Activated CD8-positive, alpha-beta memory T cell treated with anti-CD3 and anti-CD28 coated beads, Interleukin-2, amount 50 U/mL, for 4 hours (primary cell): ENCODE measurements around the gene TMPRSS4.

ENCODE experiments used
- DNase-seq: peaks from one replicate; pipeline ENCODE4 v3.0.0-alpha.2; 2020

Gene TMPRSS4

GRCh38 chr11:118138839-118139420, 62.1 kb downstream of the TMPRSS4 start:
- DNase-seq = no peak

DNA sequence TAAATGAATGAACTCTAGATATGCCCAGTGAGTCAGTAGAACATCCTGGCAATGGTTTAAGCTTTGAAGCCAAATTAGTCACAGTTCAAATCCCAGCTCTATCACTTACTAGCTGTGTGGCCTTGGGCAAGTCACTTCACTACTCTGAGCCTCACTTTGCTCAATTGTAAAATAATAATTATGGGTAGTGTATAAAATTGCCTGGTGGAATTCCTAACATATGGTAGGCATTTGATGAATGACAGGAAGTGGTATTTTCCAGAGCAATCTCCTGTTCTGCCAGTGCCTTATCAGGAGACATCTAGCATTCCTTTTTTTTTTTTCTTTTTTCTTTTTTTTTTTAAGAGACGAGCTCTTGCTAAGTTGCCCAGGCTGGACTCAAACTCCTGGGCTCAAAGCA, 62.7 kb downstream of the TMPRSS4 start:
- no peak for DNase-seq

GRCh38 chr11:118142081-118142480, 65.2 kb downstream of the TMPRSS4 start:
- DNase-seq = no peak

DNA sequence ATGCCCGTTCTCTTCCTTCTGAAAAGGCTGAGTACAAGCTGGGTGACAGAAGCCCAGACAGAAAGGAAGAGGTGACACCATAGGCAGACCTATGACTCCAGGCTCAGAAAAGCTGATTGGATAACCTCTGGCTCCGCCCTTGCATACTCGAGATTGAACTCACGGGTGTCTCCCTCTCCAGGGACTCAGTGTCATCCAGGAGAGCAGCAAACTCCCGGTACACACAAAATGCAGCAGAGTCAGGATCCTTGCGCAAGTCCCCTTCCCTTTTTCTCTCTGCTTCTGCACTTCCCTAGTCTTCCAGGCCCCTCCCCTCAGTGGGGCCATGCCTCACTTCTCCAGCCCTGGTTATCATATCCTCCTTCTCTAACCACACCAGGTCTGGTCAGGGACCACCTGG, 65.9 kb downstream of the TMPRSS4 start:
- no peak for DNase-seq

- DNase-seq = no peak
Observed at GRCh38 chr11:118143661-118144185, 66.8 kb downstream of the TMPRSS4 start.

- no peak for DNase-seq
Observed at GRCh38 chr11:118144301-118145268, 67.7 kb downstream of the TMPRSS4 start.

- DNase-seq = peak; percentile 86
Observed at GRCh38 chr11:118145285-118146227, 68.7 kb downstream of the TMPRSS4 start.

- DNase-seq = no peak
Observed at GRCh38 chr11:118146554-118146953, 69.7 kb downstream of the TMPRSS4 start.

DNA sequence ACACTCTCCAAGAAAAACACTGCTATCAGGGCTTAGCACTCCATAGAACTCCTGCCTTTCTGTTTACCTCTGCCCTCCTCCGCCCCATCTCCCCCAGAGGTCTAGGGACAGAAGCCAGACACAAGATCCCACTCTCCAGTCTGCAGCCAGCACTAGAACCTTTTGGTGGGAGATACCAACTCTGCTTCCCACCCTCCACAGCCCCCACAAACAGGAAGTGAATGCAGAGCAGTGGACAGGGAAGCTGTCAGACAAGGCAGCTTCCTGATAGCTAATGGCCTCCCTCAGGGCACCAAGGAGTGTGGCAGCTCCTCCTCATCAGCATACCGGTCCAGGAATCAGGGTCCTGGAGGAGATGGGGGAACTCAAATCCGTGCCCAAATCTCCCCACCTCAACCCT, 70.6 kb downstream of the TMPRSS4 start:
- no peak for DNase-seq

DNA sequence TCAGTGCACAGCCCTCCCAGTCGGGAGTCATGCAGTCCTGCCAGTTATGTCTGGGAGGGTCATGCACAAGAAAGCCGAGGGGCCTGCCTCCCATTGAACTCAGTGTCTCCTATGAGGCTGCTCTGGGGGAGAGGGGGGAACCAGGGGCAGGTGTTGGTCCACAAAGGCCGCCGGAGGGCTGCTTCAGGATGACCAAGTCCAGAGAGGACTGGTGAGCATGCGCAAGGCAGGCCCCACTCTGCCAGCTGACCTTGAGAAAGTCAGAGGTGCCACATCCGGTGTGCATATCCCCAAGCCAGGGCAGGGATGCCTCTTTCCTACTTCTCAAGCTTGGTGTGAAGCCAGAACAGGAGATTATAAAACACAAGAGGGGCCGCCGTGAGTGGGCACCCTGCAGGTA, 71.4 kb downstream of the TMPRSS4 start:
- DNase-seq = no peak

- no peak for DNase-seq
Observed at GRCh38 chr11:118148856-118149255, 72.0 kb downstream of the TMPRSS4 start.

DNA sequence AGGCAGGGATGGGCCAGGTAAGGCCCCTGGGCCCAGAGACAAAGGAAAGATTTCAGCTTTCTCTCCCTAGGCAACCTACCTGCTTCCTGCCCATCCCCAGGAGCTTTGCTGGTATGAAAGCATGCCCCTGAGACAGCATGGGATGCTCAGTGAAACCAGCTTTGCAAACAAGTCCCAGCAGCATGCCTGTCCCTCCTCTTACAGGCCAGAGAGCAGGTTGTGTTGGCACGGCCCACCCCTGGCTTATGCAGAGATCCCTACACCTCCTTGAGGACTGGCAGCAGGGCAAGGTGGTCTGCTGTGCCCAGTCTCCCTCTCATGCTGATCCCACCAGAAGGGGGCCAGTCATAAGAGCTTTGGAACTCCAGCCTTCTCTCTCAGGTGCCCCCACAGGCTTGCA, 72.6 kb downstream of the TMPRSS4 start:
- DNase-seq = no peak

DNA sequence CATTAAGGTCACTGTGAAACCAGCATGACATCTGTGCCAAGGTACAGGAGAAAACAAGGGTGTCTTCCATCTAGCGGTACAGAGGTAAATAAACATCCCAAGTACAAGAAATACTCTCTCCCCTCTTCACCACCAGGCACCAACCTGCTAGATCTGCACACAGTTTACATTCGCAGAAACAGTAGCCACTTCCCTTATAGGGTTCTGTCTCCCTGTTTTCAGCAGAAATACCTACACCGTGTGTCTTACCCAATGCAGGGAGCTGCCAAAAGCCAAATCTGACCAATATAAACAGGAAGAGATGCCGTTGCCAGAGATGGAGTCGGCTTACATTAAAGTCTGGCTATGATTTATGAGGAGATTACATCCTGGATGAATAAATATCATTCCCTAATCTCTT, 74.6 kb downstream of the TMPRSS4 start:
- no peak for DNase-seq

DNA sequence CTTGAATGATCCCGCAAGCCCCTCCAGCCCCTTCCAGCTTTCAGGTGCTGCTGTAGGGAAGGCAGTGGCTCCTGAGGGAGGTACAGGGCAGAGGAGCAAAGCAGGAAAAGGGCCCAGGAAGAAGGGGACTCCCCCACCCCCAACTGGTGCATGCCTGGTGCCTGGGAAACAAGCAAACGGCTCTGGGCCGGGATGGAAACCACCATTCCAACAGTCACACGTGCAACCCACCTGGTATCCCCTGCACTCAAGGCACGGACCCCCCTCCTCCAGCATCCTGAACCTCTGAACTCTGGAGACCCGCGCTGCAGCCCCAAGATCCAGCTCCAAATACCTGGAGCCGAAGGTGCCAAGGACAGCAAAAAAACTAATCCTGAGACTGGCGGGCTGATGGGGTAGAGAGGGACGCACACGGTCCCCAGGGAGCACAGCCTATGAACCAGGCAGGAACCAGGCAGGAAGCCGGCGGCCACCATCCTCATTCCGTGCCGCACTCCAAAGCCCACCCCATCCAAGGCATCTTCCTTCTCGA, 75.2 kb downstream of the TMPRSS4 start:
- DNase-seq = no peak

- no peak for DNase-seq
Observed at GRCh38 chr11:118152552-118153471, 75.9 kb downstream of the TMPRSS4 start, which contains the start of gene SCN4B. SCN4B (minus strand) TSS chr11:118152823; CDS start chr11:118152673, 150 bp downstream.

DNA sequence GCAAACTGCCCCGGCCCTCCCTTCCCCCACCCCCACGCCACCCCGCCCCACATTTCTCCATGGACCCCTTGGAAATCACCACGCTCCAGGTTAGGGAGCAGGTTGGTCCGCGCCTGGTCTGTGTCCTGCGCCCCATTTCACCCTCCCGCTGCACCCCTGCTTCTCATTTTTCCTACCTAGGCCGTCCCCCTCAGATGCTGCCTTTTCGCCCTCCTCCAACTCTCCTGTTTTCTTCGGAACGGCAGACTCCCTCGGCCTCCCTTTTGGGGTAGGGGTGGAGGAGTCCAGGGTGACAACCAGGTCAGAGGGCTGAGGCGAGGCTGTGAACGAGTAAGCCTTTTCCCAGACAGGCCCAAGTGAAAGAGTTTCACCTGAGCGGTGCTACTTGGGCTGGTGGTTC, 76.6 kb downstream of the TMPRSS4 start:
- DNase-seq = no peak

DNA sequence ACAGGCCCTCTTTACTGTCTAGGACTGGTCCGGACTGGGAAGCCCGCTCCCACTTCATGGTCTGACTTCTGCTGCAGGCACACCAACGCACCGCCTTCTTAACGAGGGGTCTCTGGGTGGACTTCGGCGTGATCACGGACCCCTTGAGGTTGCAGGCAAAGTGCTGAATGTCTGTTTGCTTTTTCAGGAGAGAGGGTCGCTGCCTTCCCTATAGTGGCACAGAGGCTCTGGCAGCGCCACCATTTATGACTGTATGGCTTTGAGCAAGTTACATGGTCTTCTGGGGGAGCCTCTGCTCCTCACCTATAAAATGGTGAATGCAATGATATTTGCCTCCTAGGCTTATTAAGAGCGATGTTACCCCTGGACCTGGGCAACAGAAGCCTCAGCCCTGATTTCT, 77.1 kb downstream of the TMPRSS4 start:
- DNase-seq = no peak

GRCh38 chr11:118154641-118155040, 77.8 kb downstream of the TMPRSS4 start:
- DNase-seq = no peak

- no peak for DNase-seq
Observed at GRCh38 chr11:118155776-118156530, 79.1 kb downstream of the TMPRSS4 start.

GRCh38 chr11:118156531-118157185, 79.8 kb downstream of the TMPRSS4 start:
- DNase-seq = peak; percentile 30
